Measurements from ENCODE around the gene HECW1.

- TF ChIP-seq EZH2 (IDR thresholded peaks at IDR 0.05) (no peak), POLR2AphosphoS5 (IDR thresholded peaks at IDR 0.05; ENCODE audit: borderline replicate concordance, low read depth, low read length) (no peak)
Measured at GRCh38 chr7:43479042-43479441, 366.6 kb downstream of the HECW1 start.

Data from SK-N-MC (cell line).